Fibroblast of skin of abdomen (primary cell): Measurements from ENCODE around the gene DACT2.

Experiments
- DNase-seq: peaks from one replicate; pipeline ENCODE4 v3.0.0-alpha.2; 2013

Gene DACT2

DNA sequence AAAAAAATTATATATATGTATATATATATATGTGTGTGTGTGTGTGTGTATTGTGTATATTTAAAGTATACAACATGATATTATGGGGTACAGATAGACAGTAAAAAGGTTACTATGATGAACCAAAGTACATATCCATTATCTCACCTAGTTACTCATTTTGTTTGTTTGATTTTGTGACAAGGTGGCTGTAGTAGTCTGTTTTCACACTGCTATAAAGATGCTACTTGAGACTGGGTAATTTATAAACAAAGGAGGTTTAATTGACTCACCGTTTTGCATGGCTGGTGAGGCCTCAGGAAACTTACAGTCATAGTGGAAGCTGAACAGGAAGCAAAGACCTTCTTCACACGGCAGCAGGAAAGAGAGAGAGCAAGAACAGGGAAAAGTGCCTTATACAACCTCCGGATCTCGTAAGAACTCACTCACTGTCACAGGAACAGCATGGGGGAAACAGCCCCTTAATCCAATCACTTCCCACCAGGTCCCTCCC, 30.2 kb upstream of the DACT2 start:
- DNase-seq = no peak

DNA sequence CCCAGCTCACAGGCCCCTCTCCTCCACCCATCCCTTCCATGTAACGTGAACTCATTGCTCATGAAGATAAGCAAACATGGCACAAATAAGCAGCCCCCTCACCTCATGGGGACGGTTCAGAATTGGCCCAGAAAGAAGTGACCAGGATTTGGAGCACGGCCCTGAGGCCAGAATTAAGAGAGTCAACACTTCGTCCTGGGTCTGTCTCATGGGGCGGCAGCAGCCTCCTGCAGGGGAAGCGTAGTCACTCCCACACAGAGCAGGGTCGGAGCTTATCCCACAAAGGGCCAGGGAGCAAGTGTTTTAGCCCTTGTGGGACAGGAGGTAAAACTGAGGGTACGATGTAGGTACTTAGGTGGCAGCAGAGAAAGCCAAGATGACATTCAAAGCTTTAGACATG, 28.6 kb upstream of the DACT2 start:
- no peak for DNase-seq

DNA sequence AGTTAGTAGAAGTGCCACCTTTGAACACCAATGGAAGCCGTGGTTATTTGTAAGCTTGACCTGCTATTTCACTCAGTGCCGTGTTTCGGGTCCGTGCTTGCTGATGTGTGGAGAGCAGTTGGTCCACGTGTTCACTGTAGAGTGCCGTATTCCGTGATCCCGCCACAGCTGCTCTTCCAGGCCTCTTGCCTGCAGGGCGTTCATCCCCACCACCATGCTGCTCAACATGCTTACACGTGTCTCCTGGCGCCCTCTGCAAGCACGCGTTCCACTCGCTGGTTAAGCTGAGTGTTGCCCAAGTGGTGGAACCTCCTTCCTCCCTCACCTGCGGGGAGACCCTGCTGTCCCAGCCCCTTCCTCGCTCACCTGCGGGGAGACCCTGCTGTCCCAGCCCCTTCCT, 28.0 kb upstream of the DACT2 start:
- DNase-seq = no peak

DNA sequence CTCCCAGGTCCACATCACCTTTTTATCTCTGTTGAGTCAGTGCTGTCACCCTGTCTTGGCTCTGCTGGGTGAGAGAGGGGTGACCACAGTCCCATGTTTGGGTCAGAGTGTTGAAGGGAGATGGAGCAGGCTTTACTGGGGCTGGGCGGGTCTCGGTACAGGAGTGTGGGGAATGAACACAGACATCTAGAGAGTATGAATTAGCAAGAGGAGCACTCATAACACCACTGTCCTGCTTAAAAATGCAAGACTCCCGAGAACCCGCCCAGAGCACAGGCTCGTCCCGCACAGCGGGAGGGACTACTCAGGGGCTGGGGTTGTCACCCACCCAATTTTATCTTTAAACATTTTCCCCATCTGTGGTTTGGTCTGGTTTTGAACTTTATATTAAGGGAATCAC, 27.5 kb upstream of the DACT2 start:
- DNase-seq = no peak

DNA sequence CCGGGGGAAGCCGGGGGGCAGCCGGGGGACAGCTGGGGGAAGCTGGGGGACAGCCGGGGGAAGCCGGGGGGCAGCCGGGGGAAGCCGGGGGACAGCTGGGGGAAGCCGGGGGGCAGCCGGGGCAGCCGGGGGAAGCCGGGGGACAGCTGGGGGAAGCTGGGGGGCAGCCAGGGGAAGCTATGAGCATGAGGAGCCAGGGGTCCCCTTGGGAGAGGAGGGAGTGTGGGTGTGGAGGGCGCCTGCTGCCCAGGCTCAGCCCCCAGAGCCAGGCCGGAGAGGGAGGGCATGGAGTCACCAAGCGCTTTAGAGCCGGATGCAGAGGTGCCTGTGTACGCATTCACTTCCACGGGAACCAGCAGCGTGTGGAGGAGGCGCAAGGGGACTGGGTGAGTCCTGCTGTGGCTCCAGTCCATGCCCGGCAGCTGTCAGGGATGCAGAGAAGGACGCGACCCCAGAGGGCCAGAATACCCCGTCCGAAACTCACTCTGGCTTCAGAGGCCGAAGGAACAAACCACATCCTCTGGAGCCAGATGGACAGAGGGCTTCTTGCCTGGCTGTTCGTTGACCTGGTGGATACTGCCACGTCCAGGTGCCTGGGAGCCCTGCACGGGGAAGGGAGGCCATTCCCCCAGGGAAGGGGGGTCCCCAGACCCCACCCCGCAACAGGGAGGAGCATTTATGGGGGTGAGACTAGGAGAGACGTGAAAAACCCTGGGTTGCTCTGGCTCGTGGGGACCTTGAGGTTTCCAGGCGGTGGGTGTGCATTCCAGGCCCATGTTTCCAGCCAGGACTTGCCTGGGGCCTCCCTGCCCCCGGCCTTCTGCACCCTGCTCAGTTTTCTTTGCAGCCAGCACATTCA, 26.5 kb upstream of the DACT2 start:
- no peak for DNase-seq

DNA sequence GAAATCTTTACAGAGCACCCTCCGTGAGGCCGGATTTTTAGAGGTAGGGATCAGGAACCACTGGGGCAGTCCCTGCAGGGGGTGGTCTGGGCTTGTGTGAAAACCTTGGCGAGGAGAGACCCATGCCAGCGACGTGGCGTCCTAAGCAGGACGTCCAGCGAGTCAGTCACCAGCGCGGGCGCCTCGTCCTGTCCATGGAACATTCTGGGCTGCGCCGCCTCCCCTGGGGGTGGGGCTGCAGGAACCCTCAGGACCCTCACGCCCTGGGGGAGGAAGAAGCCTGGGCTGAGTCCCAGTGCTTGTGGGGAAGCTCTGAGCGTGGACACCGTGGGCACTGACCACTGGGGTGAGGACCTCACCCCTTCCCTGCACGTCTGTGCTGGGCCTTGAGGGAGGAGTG, 25.7 kb upstream of the DACT2 start:
- no peak for DNase-seq

DNA sequence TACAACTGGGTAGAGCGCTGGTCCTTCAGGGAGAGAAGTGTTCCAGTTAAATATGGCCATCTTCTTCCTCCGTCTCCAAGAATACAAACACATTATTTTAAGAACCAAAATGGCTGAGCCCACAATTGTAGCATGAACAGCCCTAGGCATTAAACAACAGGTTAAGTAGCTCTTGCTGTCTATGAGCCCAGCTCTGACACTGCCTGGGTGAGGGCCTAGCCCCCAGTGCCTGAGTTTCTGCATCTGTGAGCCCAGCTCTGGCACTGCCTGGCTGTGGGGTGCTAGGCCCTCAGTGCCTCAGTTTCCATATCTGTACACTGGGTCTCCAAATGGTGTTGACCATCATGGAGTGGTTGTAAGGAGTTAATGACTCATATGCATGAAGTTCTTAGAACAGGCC, 24.8 kb upstream of the DACT2 start:
- no peak for DNase-seq

DNA sequence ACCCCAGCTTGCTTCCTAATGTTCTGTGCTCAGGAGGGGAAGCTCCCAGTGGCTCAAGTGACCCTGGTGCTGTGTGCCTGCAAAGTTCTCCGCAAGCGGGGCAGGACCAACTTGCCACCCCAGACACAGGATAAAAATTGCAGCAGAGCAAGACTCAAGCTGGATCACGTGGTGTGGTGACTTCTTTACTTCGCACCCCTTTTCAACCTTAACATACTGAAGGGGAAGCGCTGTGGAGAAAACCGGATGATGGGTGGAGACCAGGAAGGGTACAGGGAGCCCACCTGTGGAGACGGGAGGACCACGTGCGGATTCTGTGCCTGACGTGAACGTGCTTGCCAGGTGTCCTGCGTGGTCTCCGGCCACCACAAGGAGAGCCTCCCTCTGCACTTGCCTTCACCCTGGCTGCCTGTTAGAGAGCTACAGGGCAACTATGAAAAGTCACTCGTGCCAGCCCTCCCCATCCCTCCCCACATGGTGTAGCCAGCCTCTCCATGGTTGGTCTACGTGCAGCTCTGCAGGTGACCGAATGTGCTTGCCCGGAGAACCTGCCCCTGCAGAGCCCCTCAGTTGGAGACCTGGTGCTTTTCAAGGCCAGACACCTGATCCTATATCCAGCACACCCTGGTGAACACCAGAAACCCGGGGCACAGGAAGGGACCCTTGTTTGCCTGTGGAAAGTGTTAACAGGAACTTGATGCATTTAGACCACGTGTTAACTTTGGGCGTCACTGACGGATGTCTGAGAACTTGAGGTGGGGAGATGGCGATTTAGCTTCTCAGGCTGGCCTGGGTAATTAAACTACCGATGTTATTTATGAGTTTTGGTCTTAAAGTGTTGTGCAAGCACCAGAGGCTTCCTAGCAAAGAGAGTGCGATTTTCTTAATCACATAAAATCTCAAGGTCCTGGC, 23.9 kb upstream of the DACT2 start:
- no peak for DNase-seq

DNA sequence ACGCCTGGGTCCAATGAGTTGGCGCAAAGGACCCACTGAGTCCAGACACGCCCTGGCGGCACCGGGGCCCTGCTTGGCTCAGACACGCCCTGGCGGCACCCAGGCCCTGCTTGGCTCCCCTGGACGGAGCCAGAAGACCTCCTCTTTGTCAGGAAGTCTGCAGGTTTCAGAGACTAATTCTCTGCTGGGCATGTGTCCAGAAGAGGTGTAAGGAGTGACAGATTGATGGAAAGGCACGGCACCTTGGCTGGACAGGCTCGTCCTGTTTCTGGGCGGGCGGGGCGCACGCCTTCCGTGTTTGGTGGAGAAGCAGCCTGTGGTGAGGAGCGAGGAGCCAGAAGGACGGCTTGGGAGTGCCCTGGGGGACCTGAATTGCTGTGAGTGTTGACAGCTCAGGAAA, 23.1 kb upstream of the DACT2 start:
- DNase-seq = no peak

DNA sequence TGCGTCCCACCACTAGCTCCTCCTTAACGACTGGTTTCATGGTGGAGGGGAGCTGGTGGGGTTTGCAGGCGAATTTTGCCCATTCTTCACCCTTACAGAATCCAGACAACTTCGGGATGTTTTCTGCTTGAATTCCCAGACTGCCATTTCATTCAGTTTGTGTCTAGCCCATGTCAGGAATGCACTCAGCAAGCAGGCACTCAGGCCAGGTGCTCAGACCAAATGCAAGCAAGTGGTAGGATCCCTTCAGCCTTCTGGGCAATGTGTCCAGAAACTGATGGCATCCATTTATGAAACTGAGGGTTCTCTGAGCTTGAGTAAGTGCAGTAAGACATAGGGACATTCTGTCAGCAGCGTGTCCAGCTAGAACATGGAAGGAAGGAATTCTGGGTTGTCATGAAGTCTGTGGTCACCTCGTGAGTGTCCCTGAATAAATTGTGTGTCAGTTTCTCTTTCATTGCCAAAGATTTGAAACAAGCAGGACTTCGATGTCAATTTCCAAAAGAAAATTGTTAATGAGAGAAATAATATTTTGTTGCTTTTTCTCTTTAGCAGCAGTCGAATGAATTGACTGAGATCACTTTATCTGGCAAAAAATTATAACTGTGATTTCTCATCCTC, 21.8 kb upstream of the DACT2 start:
- DNase-seq = no peak

DNA sequence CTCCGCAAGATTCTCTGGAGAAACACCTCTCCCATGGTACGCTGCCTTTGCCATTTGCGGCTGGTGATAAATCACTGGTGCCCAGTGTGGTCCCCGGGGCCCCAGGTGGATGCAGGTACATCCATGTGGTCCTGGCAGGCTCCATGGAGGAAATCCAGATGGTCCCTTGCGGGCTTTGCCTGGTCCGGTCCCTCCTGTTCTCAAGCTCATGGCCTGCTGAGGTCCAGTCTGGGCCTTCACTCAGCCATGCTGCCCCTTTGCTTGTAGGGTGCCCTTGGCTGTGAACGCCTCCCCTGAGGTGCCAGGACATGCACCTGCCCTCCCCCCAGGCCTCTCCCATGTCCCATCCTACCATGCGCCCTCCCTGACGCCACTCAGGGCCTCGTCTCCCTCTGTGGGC, 21.2 kb upstream of the DACT2 start:
- no peak for DNase-seq

DNA sequence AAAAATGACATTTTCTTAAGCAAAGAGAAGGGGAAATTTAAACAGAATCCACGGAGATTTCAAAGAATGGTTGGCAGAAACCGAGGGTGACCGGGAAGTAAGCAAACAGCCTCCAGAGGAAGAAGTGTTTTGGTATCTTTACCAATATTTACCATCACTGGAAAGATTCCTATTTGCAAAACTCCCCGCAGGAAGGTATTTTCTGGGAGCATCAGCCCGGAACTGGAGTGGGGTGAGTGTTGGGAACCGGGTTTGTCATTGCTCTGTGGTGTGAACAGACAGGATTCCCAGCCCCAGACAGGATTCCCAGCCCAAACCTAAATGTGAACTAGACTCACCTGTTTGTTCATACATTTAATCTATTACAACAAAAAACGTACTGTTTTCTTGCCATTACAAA, 19.2 kb upstream of the DACT2 start:
- DNase-seq = no peak

DNA sequence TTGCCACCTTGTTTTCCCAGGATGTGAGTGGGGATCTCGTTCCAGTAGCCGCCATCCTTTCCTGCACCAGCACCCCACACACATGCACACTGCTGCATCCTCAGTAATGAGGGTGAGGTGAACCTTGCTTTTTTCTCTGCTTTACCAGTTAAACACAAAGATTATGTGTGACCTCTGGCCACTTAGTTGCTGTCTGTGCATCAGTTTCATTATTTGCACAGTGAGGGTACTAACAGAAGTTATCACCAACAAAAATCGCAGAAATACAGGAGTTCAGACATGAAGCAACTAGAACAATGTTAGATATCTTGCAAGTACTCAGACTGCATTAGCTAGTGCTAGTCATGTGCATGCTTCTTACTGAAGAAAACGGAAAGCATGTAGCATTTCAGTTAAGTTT, 17.4 kb upstream of the DACT2 start:
- DNase-seq = no peak

DNA sequence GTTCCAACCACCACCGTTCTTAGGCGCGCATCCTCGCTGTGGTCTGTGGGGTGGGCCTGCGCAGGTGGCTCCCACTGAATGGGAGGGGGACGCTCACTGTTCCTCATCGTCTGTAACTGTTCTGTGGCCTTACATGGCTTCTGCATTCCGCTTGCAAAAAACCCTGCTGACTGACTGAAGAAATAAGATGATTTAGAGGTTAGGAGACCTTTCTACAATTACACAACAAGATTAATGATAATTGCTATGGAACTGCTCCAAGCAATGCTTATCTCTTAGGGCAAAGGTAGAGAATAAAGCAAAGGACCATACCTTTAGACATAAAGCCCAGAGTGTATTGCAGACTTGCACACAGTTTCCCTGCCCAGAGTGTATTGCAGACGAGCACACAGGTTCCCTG, 14.4 kb upstream of the DACT2 start:
- no peak for DNase-seq

DNA sequence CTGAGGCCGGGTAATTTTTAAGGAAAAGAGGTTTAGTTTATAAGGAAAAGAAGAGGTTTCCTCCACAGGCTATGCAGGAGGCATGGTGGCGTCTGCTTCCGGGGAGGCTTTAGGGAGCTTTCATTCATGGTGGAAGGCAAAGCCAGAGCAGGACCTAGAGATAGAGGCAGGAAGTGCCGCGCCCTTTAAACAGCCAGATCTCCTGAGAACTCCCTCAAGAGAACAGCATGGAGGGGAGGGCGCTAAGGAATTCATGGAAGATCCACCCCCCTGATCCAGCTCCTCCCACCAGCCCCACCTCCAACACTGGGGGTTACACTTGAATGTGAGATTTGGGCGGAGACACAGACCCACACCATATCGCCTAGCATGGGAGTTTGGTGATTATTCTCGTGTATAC, 13.9 kb upstream of the DACT2 start:
- no peak for DNase-seq

DNA sequence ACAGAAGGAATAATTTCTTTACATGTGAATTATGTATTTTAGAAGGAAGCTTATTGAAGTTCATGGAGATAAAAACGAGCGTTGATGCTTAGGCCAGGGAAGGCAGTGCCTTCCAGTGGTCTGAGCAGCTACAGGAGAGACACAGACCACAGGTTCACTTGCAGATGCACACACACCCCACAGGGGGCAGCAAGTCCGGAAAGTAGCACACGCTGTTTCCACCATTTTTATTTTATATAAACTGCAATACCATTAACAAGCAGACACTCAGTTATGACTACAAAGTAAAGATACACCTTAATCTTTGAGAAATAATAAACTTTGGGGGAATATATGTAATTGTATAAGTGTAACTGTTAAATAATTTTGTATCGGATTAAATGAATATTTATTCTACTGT, 13.5 kb upstream of the DACT2 start:
- DNase-seq = no peak

DNA sequence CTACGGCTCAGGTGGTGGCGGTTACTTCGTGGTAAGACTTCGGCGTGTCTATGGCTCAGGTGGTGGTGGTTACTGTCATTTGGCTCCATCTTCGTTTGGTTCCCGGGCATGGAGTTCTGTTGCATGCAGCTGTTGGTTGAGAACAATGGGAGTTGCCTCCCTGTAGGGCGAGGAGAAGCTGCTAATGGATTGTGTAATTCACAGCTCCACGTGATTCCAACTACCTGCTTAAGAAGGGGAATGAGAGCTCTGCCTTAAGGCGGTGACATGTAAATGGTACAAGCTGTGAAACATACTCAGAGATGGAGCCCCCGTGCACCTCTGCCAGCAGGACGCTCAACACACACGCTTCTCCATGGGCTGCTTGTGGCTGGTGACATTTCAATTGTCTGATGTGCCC, 12.4 kb upstream of the DACT2 start:
- DNase-seq = no peak

DNA sequence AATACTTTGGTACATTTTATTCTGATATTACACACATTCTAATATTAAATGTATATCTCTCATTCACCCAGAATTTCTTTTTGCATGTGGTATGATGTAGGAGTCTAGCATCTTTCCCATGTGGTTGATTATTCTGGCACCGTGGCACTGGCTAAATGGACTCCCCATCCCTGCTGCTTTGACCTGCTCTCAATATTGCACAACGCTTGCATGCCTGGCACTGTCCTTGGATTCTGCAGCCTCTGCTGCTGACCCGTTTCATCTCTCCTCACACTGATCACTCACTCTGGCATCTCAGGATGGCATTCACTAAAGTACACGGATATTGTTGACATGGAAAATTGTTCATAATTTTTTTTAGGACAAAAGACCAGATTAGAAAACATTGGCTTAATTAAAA, 11.5 kb upstream of the DACT2 start:
- DNase-seq = no peak

DNA sequence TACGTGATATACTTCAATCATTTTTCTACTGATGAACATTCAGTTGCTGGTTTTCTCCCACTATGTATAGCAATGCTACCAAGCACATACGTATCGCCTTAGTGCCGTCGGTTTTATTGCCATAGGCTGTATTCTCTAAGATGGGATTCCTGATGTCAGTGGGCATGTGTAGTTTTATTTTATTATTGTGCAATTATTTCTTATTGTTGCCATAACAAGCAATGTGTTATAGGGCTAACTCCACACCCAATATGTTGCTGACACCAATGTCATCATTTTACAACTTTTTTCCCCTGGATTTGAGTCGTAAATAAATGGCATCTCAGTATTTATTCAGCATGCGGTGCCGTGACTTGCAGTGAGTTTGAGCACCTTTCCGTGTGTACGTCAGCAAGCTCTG, 10.8 kb upstream of the DACT2 start:
- DNase-seq = no peak

DNA sequence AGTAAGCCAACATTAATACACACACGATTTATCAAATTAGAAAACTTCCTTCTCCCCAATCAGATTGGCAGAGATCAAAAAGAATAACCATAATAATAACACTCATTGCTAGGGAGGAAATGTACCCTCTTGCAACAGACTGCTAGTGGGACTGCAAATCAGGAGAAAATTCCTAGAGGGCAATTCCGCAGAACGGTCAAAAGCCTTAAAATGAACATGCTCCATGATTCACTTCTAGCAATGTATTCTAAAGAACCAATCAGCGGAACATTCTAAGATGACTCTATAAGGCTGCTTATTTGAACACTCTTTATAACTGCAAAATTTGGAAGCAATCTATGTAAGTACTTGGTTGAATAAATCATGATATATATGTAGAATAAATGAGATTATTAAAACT, 8.5 kb upstream of the DACT2 start:
- no peak for DNase-seq

DNA sequence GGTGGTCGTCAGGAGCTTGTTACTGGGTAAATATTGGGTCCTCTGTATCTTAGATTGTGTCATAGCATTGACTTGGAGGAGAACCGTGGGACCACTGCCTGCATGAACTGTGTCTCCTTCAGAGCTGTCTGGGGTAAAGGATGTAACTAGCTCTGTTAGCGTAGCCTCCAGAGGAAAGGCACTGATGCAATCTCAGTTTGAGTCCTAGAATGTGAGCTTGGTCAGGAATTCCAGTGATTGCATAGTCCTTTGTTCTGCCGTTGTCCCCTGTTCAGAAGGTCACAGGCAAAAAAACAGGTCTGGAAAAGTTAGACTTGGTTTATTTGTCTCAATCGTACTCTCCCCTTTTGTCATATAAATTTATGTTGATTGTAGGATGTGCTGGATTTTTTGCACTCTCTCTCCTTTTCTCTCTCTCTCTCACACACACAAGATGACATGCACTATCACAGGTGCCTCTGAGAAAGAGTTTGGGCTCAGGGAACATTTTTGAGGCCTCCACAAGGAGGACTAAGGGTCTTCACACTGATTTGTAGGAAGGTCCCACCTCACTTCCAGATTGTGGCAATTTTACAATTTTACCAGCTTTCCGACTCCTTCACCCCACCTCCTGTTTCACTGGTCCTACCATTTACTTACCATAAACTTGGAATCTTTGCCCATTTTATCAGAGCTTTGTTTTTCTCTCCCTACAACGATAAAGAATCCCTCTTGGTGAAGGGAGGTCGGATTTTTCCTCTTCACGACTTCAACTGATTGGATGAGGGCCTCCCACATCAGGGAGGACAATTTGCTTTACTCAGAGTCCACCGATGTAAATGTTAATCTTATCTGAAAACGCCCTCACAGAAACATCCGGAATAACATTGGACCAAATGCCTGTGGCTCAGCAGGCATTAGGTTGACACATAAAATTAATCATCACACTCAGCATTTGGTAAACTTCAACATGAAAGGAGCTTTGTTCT, 7.0 kb upstream of the DACT2 start:
- DNase-seq = no peak

DNA sequence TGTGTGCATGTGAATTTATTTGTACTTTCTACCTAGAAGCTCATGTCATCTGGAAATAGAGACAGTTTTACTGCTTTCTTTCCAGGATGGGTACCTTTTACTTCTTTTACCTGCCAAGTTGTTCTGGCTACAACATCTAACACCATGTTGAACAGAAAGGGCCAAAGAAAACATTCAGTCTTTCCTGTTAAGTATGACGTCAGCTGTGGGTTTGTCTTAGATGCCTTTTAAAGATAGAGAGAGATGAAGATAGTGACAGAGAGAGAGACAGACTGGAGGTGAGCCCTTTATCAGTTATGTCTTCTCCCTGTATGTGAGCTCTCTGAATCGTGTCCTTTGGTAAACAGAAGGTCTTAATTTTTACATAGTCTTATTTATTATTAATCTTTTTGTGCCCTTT, 3.4 kb upstream of the DACT2 start:
- no peak for DNase-seq
